ENCODE measurements around the gene PRR18. TPM values are rescaled to one million over a fixed set of nuclear protein-coding genes. Genes with fewer than 3 reads are reported as not detected.

PRR18 gene
- total RNA-seq, 1 experiment from 2014 or later = 0.17 TPM

GRCh38 chr6:166259296-166259977, 48.8 kb downstream of the PRR18 start:
- ChIA-PET POLR2A (ENCODE audit: low non-redundant PET) (no interaction called here), CTCF (no interaction called here)
- H3K4me1 ChIP-seq (ENCODE audit: insufficient read depth, low read length, poor library complexity, severe bottlenecking) = no peaks in the 10 kb centered on the region
- intact Hi-C loops (cut with micrococcal nuclease; ENCODE audit: unreplicated experiment) = no loop called here
- no peaks in the 10 kb centered on the region for H3K36me3 ChIP-seq (ENCODE audit: insufficient read depth, low read length, poor library complexity, severe bottlenecking)
- no peak overlapping the region for H3K4me3 ChIP-seq (ENCODE audit: low read depth, low read length, poor library complexity, severe bottlenecking)
- H3K27ac ChIP-seq (ENCODE audit: low read depth, low read length, poor library complexity, severe bottlenecking) = no peak overlapping the region
- no peak for TF ChIP-seq EZH2 (IDR thresholded peaks at IDR 0.05; ENCODE audit: borderline replicate concordance, low read depth, low read length, poor library complexity, severe bottlenecking)
- TF ChIP-seq CTCF (conservative IDR thresholded peaks at IDR 0.05; ENCODE audit: low read depth, low read length) = no peak
- H3K9me3 ChIP-seq (ENCODE audit: low read depth, low read length, poor library complexity, severe bottlenecking) = no peaks in the 10 kb centered on the region
- no TSS peak for BruUV-seq (replicated peaks)
- DNase-seq (ENCODE audit: low spot score) = no peak
- peaks cover 25% of the 10 kb centered on the region for H3K27me3 ChIP-seq (replicated peaks; ENCODE audit: insufficient read depth, low read depth, low read length, poor library complexity)

GRCh38 chr6:166258854-166259276, 49.3 kb downstream of the PRR18 start:
- H3K4me1 ChIP-seq (ENCODE audit: insufficient read depth, low read length, poor library complexity, severe bottlenecking) = no peaks in the 10 kb centered on the region
- CTCF ChIA-PET = no interaction called here
- intact Hi-C loops (cut with micrococcal nuclease; ENCODE audit: unreplicated experiment) = no loop called here

GRCh38 chr6:166257911-166258318, 50.3 kb downstream of the PRR18 start:
- intact Hi-C loops (cut with micrococcal nuclease; ENCODE audit: unreplicated experiment) = no loop called here
- Histone ChIP-seq H3K4me3 (ENCODE audit: low read depth, low read length, poor library complexity, severe bottlenecking) (no peak overlapping the region), H3K27me3 (replicated peaks; ENCODE audit: insufficient read depth, low read depth, low read length, poor library complexity) (peaks cover 40% of the 10 kb centered on the region), H3K36me3 (ENCODE audit: insufficient read depth, low read length, poor library complexity, severe bottlenecking) (no peaks in the 10 kb centered on the region), H3K9me3 (ENCODE audit: low read depth, low read length, poor library complexity, severe bottlenecking) (no peaks in the 10 kb centered on the region), H3K27ac (ENCODE audit: low read depth, low read length, poor library complexity, severe bottlenecking) (no peak overlapping the region), H3K4me1 (ENCODE audit: insufficient read depth, low read length, poor library complexity, severe bottlenecking) (no peaks in the 10 kb centered on the region)
- CTCF ChIA-PET = no interaction called here
- DNase-seq (ENCODE audit: low spot score) = no peak
- TF ChIP-seq CTCF (conservative IDR thresholded peaks at IDR 0.05; ENCODE audit: low read depth, low read length) (no peak), EZH2 (IDR thresholded peaks at IDR 0.05; ENCODE audit: borderline replicate concordance, low read depth, low read length, poor library complexity, severe bottlenecking) (no peak)
- no TSS peak for BruUV-seq (replicated peaks)
- POLR2A ChIA-PET (ENCODE audit: low non-redundant PET) = interaction anchor here (0.7 kb wide), 1 partner anchor 135 kb away, joined by 3 read pairs; no protein-coding TSS in a partner anchor

More at GRCh38 chr6:166258854-166259276, 49.3 kb downstream of the PRR18 start:
- no peaks in the 10 kb centered on the region for H3K9me3 ChIP-seq (ENCODE audit: low read depth, low read length, poor library complexity, severe bottlenecking)
- peaks cover 31% of the 10 kb centered on the region for H3K27me3 ChIP-seq (replicated peaks; ENCODE audit: insufficient read depth, low read depth, low read length, poor library complexity)
- no peaks in the 10 kb centered on the region for H3K36me3 ChIP-seq (ENCODE audit: insufficient read depth, low read length, poor library complexity, severe bottlenecking)
- POLR2A ChIA-PET (ENCODE audit: low non-redundant PET) = no interaction called here
- no peak overlapping the region for H3K4me3 ChIP-seq (ENCODE audit: low read depth, low read length, poor library complexity, severe bottlenecking)
- TF ChIP-seq EZH2 (IDR thresholded peaks at IDR 0.05; ENCODE audit: borderline replicate concordance, low read depth, low read length, poor library complexity, severe bottlenecking) = no peak
- TF ChIP-seq CTCF (conservative IDR thresholded peaks at IDR 0.05; ENCODE audit: low read depth, low read length) = no peak
- DNase-seq (ENCODE audit: low spot score) = no peak
- H3K27ac ChIP-seq (ENCODE audit: low read depth, low read length, poor library complexity, severe bottlenecking) = no peak overlapping the region
- BruUV-seq (replicated peaks) = no TSS peak

Other genes starting within 250 kb of the PRR18 start
- gene TBXT, start 140.5 kb downstream of the PRR18 start, total RNA-seq (2021) = not detected in 2 replicates
- 52.8 and 62.0 TPM in 2 replicates for gene SFT2D1, start 34.2 kb upstream of the PRR18 start, total RNA-seq (2021)
- 34.9 and 35.9 TPM in 2 replicates for gene MPC1, start 74.5 kb upstream of the PRR18 start, total RNA-seq (2021)